Fibroblast of villous mesenchyme (primary cell): ENCODE data around the gene ASB5. TPM values are rescaled to one million over a fixed set of nuclear protein-coding genes. Genes with fewer than 3 reads are reported as not detected.
A peak's percentile ranks its signal among the peaks of the same experiment; 100 is the strongest.

Source experiments
- DNase-seq: peaks from one replicate; pipeline ENCODE4 v3.0.0-alpha.2; 2010; ENCODE audit warnings: low read depth
- H3K4me3 ChIP-seq: 2 replicates; pipeline ENCODE4 v1.5.1; 2011; ENCODE audit warnings: low read depth, mild to moderate bottlenecking, low read length
- CTCF ChIP-seq: IDR thresholded peaks from 2 replicates; pipeline ENCODE4 v1.5.1; 2012; ENCODE audit warnings: low read depth, mild to moderate bottlenecking, low read length; ENCODE audit not compliant: insufficient read depth
- total RNA-seq: library from RNA; depleted of rRNA; stranded (reverse); fragments of >200 nt; gene quantifications from 2 replicates; pipeline ENCODE4 v1.2.3, GENCODE V29; 2012

Gene ASB5
- total RNA-seq, 1 donor: 1.3 TPM

DNA sequence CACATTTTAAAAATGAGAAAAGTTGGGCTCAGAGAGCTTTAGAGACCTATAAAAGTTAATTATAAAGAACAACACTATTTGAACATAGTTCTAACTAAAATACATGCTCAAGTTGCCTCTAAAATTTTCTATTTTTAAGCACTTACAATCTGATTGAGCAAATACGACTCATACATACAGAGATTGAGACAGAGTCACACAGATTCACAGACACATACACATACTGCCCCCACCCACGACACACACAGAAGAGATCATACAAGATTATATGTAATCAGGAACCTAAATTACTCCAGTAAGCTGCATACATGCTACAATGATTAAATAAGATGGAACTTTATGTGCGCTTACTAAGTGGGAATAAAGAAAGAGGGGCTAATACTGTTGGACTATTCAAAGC lies 2.7 kb upstream of the ASB5 start:
- no peak for TF ChIP-seq CTCF
- no peak overlapping the region for H3K4me3 ChIP-seq
- DNase-seq: no peak

DNA sequence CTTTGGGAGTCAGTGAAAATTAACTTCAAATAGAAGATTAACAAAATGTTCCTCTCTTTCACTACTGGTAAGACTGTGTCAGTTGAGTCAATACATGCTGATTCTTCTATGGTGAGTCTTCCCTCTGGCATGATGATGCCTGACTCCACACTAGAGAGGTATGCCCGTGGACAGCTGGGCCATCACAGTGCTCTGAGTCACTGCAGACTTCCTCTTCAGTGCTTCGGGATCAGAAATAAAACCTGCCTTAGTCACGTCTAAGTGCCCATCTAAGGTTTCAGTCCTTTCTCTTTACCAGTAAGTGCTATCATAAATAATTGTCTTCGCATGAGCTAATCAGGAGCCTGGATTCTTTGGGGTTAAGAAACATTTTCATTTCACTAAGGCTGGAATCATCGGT lies 1.6 kb upstream of the ASB5 start:
- no peak overlapping the region for H3K4me3 ChIP-seq
- no peak for TF ChIP-seq CTCF
- peak; percentile 90 for DNase-seq

DNA sequence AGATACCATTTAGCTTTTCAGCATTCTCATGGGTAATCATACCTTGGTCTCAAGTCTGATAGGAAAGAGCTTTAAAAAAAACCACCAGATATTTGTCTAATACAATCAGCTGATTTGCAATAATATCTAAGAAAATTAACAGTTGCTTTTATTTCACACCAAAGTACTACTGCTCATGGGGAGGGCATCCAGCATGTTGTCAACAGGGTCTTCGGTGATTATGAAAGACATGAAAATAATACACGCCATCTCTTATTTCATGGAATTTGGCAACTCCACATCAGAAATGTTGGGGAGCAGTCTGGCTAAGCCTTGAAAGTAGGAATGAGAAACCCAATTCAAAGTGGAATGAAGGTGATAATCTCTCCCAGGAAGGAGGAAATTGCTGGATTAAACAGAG lies 3.0 kb downstream of the ASB5 start:
- TF ChIP-seq CTCF: no peak
- no peak overlapping the region for H3K4me3 ChIP-seq
- no peak for DNase-seq

- DNase-seq: no peak
- no peak overlapping the region for H3K4me3 ChIP-seq
- no peak for TF ChIP-seq CTCF
Measured at GRCh38 chr4:176262243-176262642, 6.8 kb downstream of the ASB5 start.

- no peak overlapping the region for H3K4me3 ChIP-seq
- peak; percentile 68 for DNase-seq
- TF ChIP-seq CTCF: no peak
Measured at GRCh38 chr4:176261481-176261880, 7.5 kb downstream of the ASB5 start.

- H3K4me3 ChIP-seq: no peak overlapping the region
- TF ChIP-seq CTCF: no peak
- DNase-seq: no peak
Measured at GRCh38 chr4:176261018-176261417, 8.0 kb downstream of the ASB5 start.

GRCh38 chr4:176259330-176260090 lies 9.5 kb downstream of the ASB5 start:
- TF ChIP-seq CTCF: no peak
- DNase-seq: peak; percentile 84
- no peak overlapping the region for H3K4me3 ChIP-seq
